CD14-positive monocyte (primary cell): ENCODE measurements around the gene HNRNPM. TPM values are rescaled to one million over a fixed set of nuclear protein-coding genes. Genes with fewer than 3 reads are reported as not detected.
A peak's percentile ranks its signal among the peaks of the same experiment; 100 is the strongest.

ENCODE experiments used
- DNase-seq, 3 donors: peaks; one replicate each; pipeline ENCODE4 v3.0.0-alpha.2; 2011 to 2022
- H2AFZ ChIP-seq: 2 replicates; pipeline ENCODE4 v1.6.0; 2012; ENCODE audit warnings: mild to moderate bottlenecking, low read depth, low read length, inconsistent platforms; ENCODE audit not compliant: insufficient read depth, poor library complexity, severe bottlenecking
- H3K27ac ChIP-seq, 2 donors: 1 replicate in 1 of 2; 2 replicates in 1 of 2; pipeline ENCODE4 v1.5.1; 2012 to 2013; ENCODE audit warnings: low read length in 2 of 2, control low read depth in 1 of 2, inconsistent platforms in 1 of 2, low read depth in 1 of 2, mild to moderate bottlenecking in 1 of 2
- H3K27me3 ChIP-seq, 2 donors: one replicate each; pipeline versions ENCODE4 v1.6.0 to v1.6.1; 2011 to 2013; ENCODE audit warnings: low read length in 2 of 2; ENCODE audit not compliant: control insufficient read depth in 2 of 2, insufficient read depth in 2 of 2
- H3K36me3 ChIP-seq, 2 donors: replicated peaks in 1 of 2; 1 replicate in 1 of 2; 2 replicates in 1 of 2; pipeline versions ENCODE4 v1.5.1 to v1.6.1; 2012 to 2013; ENCODE audit warnings: low read length in 2 of 2, control low read depth in 1 of 2, inconsistent platforms in 1 of 2, mild to moderate bottlenecking in 1 of 2; ENCODE audit not compliant: insufficient read depth in 2 of 2, control insufficient read depth in 1 of 2
- H3K4me1 ChIP-seq, 2 donors: 1 replicate in 1 of 2; 2 replicates in 1 of 2; pipeline versions ENCODE4 v1.5.1 to v1.6.1; 2012 to 2013; ENCODE audit warnings: low read length in 2 of 2, control low read depth in 1 of 2, inconsistent platforms in 1 of 2, mild to moderate bottlenecking in 1 of 2, moderate library complexity in 1 of 2; ENCODE audit not compliant: insufficient read depth in 2 of 2, control insufficient read depth in 1 of 2
- H3K4me2 ChIP-seq: replicated peaks from 2 replicates; pipeline ENCODE3; 2012; ENCODE audit warnings: low read length, moderate library complexity, mild to moderate bottlenecking; ENCODE audit not compliant: poor library complexity, severe bottlenecking; ENCODE audit errors: extremely low read depth
- H3K4me3 ChIP-seq, 3 experiments: fragments of 200-600 bp in 1 of 3; sonication (generic) in 1 of 3; replicated peaks in 1 of 3; 1 replicate in 2 of 3; 2 replicates in 1 of 3; pipeline ENCODE4 v1.5.1; 2011 to 2013; ENCODE audit warnings: low read length in 3 of 3, mild to moderate bottlenecking in 3 of 3, control low read depth in 2 of 3, low read depth in 2 of 3, inconsistent platforms in 1 of 3, moderate library complexity in 1 of 3
- H3K79me2 ChIP-seq: 2 replicates; pipeline ENCODE4 v1.6.0; 2012; ENCODE audit warnings: mild to moderate bottlenecking, control low read depth, inconsistent platforms, low read length, moderate library complexity; ENCODE audit not compliant: insufficient read depth
- H3K9ac ChIP-seq: 2 replicates; pipeline ENCODE4 v1.6.0; 2017; ENCODE audit warnings: low read length, mild to moderate bottlenecking; ENCODE audit not compliant: insufficient read depth, poor library complexity, severe bottlenecking
- H3K9me3 ChIP-seq, 2 donors: replicated peaks in 1 of 2; 1 replicate in 1 of 2; 2 replicates in 1 of 2; pipeline versions ENCODE4 v1.5.1 to v1.6.1; 2012 to 2013; ENCODE audit warnings: low read length in 2 of 2, control low read depth in 1 of 2; ENCODE audit not compliant: control insufficient read depth in 1 of 2, insufficient read depth in 1 of 2
- H4K20me1 ChIP-seq: 2 replicates; pipeline ENCODE4 v1.6.0; 2012; ENCODE audit warnings: mild to moderate bottlenecking, low read length, control low read depth, moderate library complexity; ENCODE audit not compliant: insufficient read depth
- H3K27ac Mint-ChIP-seq, 7 donors: one replicate each; pipeline ENCODE4 v1.8.0; 2020; ENCODE audit warnings: mild to moderate bottlenecking in 7 of 7, mixed read lengths in 7 of 7, moderate library complexity in 6 of 7, inconsistent platforms in 2 of 7
- H3K27me3 Mint-ChIP-seq, 3 donors: one replicate each; pipeline ENCODE4 v1.8.0; 2021 to 2022; ENCODE audit warnings: low read depth in 3 of 3, mild to moderate bottlenecking in 3 of 3, mixed read lengths in 3 of 3, moderate library complexity in 3 of 3, inconsistent platforms in 1 of 3
- H3K36me3 Mint-ChIP-seq, 2 donors: one replicate each; pipeline ENCODE4 v1.8.0; 2020; ENCODE audit warnings: mixed read lengths in 2 of 2, inconsistent platforms in 1 of 2, mild to moderate bottlenecking in 1 of 2
- H3K4me1 Mint-ChIP-seq: one replicate; pipeline ENCODE4 v1.8.0; 2020; ENCODE audit warnings: mild to moderate bottlenecking, mixed read lengths
- H3K4me3 Mint-ChIP-seq, 2 donors: one replicate each; pipeline ENCODE4 v1.8.0; 2020; ENCODE audit warnings: mild to moderate bottlenecking in 2 of 2, mixed read lengths in 2 of 2, moderate library complexity in 1 of 2
- H3K9me3 Mint-ChIP-seq, 7 donors: one replicate each; pipeline ENCODE4 v1.8.0; 2020 to 2022; ENCODE audit warnings: mixed read lengths in 7 of 7, mild to moderate bottlenecking in 6 of 7, moderate library complexity in 6 of 7, inconsistent platforms in 2 of 7
- WGBS: methylation state at CpG from one replicate; pipeline ENCODE4 v1.1.5; 2013; ENCODE audit warnings: missing lambda C conversion rate; ENCODE audit not compliant: insufficient coverage; 5-methylcytosine and 5-hydroxymethylcytosine counted together
- intact Hi-C, 2 donors: fragments of 100-400 bp; cut with micrococcal nuclease; formaldehyde crosslinking; loops; one replicate each; pipeline versions ENCODE4 v1.15.0 to v1.15.1; 2023
- polyA plus RNA-seq, 3 donors: library from polyadenylated mRNA; depleted of rRNA in 1 of 3; unstranded in 2 of 3; stranded (reverse) in 1 of 3; fragments of 300-500 nt in 2 of 3; fragments of >200 nt in 1 of 3; fragmentation: Illumina TruSeq in 2 of 3; gene quantifications; 1 replicate in 2 of 3; 2 replicates in 1 of 3; pipeline ENCODE4 v1.2.3, GENCODE V29; 2012 to 2021
- TF ChIP-seq, protein P1 (sequence below): fragments of 200-600 bp; IDR thresholded peaks from one replicate; pipeline ENCODE4 v1.8.0; 2022; ENCODE audit warnings: antibody characterized with exemption, mild to moderate bottlenecking

HNRNPM gene
- polyA plus RNA-seq, 3 donors = 77.0 to 121 (median 116) TPM

DNA sequence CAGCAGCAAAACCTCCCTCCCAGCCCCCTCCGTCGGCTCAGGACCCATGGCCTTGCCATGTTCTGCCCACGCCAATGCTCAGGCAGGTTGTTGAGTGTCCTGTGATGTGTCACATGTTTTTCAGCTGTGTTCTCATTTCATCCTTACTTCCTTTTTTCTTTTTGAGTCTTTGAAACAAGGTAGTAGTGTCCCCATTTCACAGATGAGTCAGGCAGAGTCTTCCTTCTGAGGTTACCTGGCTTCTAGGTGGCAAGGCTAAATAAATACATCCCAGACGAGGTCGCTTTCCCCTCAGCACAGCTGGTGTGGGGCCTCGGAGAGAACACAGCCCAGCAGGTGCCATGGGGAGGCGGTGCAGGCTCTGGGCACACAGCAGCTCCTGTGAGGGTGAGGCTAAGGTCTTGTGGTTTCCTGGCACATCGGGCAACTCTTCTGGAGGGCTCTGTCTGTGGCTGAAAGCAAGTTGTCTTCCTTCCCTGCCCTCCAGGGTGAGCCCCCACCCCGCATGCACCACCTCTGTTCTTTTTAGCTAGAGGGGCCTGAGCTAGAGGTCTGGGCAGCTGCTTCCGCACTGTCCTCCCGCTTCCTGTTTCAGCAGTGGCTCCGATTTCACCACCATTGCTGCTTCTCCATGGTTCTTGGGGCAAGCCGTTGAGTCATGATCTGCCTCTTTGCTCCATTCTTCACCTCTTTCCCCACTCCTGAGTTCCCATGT, 42.5 kb downstream of the HNRNPM start:
- H3K4me2 ChIP-seq = peak overlapping the region; percentile 55

DNA sequence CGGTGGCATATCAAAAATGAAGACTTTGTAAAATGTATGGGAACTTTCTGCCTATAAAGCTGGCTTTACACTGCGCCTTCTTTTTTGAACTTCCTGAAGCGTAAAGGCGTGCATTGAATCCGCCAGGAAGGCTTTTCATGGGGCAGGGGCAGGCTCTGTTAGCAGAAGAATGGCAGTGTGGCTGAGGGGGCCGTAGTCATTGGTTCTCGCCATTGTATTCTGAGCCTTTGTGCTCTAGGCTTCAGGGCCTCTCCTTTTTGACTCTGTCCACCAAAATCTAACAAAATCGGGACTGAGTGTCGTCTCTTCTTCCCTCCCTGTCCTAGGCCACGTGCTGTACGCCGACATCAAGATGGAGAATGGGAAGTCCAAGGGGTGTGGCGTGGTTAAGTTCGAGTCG, 43.6 kb downstream of the HNRNPM start:
- peaks cover 72 to 77% of the 10 kb centered on the region in 2 donors for H3K36me3 ChIP-seq

More for the DNA sequence above, 42.5 kb downstream of the HNRNPM start:
- H3K4me3 Mint-ChIP-seq = peak overlapping the region; percentile 24 to 76
- H3K4me1 Mint-ChIP-seq = peaks cover 79% of the 10 kb centered on the region
- peaks cover 77 to 94% of the 10 kb centered on the region in 2 donors for H3K36me3 Mint-ChIP-seq
- Histone ChIP-seq H2AFZ (no peak overlapping the region), H3K79me2 (peaks cover 60% of the 10 kb centered on the region), H3K4me3 (peak overlapping the region in 1 of 3 experiments; percentile 37), H3K27me3 (no peaks in the 10 kb centered on the region), H3K27ac (peak overlapping the region; percentile 92 to 93), H3K36me3 (peaks cover 63 to 77% of the 10 kb centered on the region in 2 donors), H4K20me1 (peaks cover 48% of the 10 kb centered on the region), H3K9ac (peak overlapping the region; percentile 49), H3K4me1 (peaks cover 84 to 88% of the 10 kb centered on the region in 2 donors), H3K9me3 (peaks cover 0 to 6% of the 10 kb centered on the region in 2 donors)
- H3K27me3 Mint-ChIP-seq = peaks cover 0 to 6% (median 2%) of the 10 kb centered on the region in 3 donors
- TF ChIP-seq, protein P1, sequence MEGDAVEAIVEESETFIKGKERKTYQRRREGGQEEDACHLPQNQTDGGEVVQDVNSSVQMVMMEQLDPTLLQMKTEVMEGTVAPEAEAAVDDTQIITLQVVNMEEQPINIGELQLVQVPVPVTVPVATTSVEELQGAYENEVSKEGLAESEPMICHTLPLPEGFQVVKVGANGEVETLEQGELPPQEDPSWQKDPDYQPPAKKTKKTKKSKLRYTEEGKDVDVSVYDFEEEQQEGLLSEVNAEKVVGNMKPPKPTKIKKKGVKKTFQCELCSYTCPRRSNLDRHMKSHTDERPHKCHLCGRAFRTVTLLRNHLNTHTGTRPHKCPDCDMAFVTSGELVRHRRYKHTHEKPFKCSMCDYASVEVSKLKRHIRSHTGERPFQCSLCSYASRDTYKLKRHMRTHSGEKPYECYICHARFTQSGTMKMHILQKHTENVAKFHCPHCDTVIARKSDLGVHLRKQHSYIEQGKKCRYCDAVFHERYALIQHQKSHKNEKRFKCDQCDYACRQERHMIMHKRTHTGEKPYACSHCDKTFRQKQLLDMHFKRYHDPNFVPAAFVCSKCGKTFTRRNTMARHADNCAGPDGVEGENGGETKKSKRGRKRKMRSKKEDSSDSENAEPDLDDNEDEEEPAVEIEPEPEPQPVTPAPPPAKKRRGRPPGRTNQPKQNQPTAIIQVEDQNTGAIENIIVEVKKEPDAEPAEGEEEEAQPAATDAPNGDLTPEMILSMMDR = no peak
- peak overlapping the region; percentile 97 to 99 (median 98) for H3K27ac Mint-ChIP-seq
- 3% methylated on average over 7 of the region's 13 CpGs for WGBS
- peak; percentile 90 to 98 (median 97) for DNase-seq
- intact Hi-C loops = loop anchor here in 1 of 2 donors (1.0 to 5.0 kb wide), 2 partner anchors 15 to 80 kb away; partner anchors contain the start of gene PRAM1
- peaks cover 0 to 8% (median 7%) of the 10 kb centered on the region in 7 donors for H3K9me3 Mint-ChIP-seq

More for the DNA sequence above, 43.6 kb downstream of the HNRNPM start:
- H3K27ac ChIP-seq = peak overlapping the region; percentile 92 to 93
- 61% methylated on average over 5 of the region's 15 CpGs for WGBS
- DNase-seq = no peak
- peaks cover 94 to 98% of the 10 kb centered on the region in 2 donors for H3K4me1 ChIP-seq
- Mint-ChIP-seq H3K36me3 (peaks cover 75 to 94% of the 10 kb centered on the region in 2 donors), H3K4me3 (peak overlapping the region in 1 of 2 donors; percentile 40), H3K9me3 (peaks cover 0 to 8% (median 7%) of the 10 kb centered on the region in 7 donors), H3K4me1 (peaks cover 85% of the 10 kb centered on the region), H3K27me3 (peaks cover 0 to 6% (median 2%) of the 10 kb centered on the region in 3 donors), H3K27ac (peak overlapping the region; percentile 97 to 99 (median 98))
- no peak overlapping the region for H3K9ac ChIP-seq
- peaks cover 61% of the 10 kb centered on the region for H3K79me2 ChIP-seq
- no peak overlapping the region for H2AFZ ChIP-seq
- H3K9me3 ChIP-seq = peaks cover 0 to 6% of the 10 kb centered on the region in 2 donors
- intact Hi-C loops = loop anchor here in 1 of 2 donors (5.0 kb wide), 1 partner anchor 79 kb away; no protein-coding TSS in a partner anchor
- peaks cover 40% of the 10 kb centered on the region for H4K20me1 ChIP-seq
- H3K4me3 ChIP-seq = peak overlapping the region in 1 of 3 experiments; percentile 29
- no peaks in the 10 kb centered on the region for H3K27me3 ChIP-seq
- peak overlapping the region; percentile 55 for H3K4me2 ChIP-seq
- TF ChIP-seq, protein P1 = no peak
